ENCODE results near the gene MRI1.

GRCh38 chr19:13790354-13790753, 26.0 kb downstream of the MRI1 start:
- no peak for TF ChIP-seq CTCF (IDR thresholded peaks at IDR 0.05 in 4 of 5, conservative IDR thresholded peaks at IDR 0.05 in 1 of 5)
- no peak for TF ChIP-seq POLR2A (IDR thresholded peaks at IDR 0.05)
